Measurements from ENCODE around the gene CERS3. TPM values are rescaled to one million over a fixed set of nuclear protein-coding genes. Genes with fewer than 3 reads are reported as not detected.

Gene CERS3
- polyA plus RNA-seq, 3 donors = 0.04 TPM; not detected in 2

DNA sequence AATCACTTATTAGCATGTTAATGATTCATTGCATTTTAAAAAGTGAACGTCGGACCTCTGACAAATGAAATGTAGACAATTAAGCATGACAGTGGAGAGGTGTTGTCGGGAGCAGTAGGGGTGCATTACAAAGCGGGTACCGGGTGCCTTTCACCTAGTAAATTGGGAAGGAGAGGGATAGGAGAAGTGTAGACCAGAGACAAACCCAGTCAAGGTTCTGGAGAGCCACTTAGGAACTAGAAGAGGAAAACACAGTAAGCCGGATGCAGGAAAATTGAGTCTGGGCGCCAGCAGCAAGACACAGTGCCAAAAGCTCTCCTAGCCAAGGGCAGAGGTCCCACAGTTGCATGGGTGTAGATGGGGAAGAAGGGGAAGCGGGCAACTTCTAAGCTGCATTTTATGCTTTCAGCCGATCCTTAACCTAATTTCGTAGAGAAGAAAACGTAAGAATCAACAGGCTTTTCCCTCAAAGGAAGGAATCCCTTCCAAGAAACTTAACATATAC lies 3.1 kb upstream of the CERS3 start:
- no peak overlapping the region for H3K4me2 ChIP-seq (replicated peaks; ENCODE audit: extremely low read depth, low read length, poor library complexity, severe bottlenecking)
- 91% methylated on average over 6 of the region's 11 CpGs for WGBS (ENCODE audit: insufficient coverage)
- peaks cover 17% of the 10 kb centered on the region for H3K4me1 Mint-ChIP-seq

DNA sequence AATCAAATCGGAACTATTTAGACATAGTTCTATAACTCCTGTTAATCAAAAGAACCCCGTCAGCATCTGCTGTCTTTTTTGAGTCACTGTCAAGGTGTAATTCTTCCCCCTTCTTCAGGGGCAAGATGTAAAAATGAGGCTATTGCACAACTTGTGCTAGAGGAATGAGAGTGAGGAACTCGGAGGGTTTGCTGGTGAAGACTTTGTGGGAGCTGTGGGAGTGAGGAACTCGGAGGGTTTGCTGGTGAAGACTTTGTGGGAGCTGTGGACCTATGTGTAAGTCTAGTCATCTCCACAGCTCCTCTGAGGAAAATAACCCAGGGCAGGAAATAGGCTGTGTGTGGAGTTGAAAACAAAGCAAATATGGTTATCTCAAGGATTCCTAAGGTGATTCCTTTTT lies 2.5 kb upstream of the CERS3 start:
- Mint-ChIP-seq H3K9me3 (peaks cover 0 to 10% (median 0%) of the 10 kb centered on the region in 7 donors), H3K27me3 (ENCODE audit: low read depth in 3 of 3) (peaks cover 20 to 26% (median 24%) of the 10 kb centered on the region in 3 donors), H3K4me3 (peak overlapping the region in 1 of 2 donors; percentile 44), H3K36me3 (peaks cover 0 to 1% of the 10 kb centered on the region in 2 donors), H3K4me1 (peaks cover 11% of the 10 kb centered on the region), H3K27ac (peak overlapping the region in 2 of 7 donors; percentile 6 to 13)
- no peak overlapping the region for H3K4me2 ChIP-seq (replicated peaks; ENCODE audit: extremely low read depth, low read length, poor library complexity, severe bottlenecking)
- H3K4me1 ChIP-seq (ENCODE audit: control insufficient read depth in 1 of 2, insufficient read depth in 2 of 2, low read length in 2 of 2) = peaks cover 19 to 20% of the 10 kb centered on the region in 2 donors
- WGBS (ENCODE audit: insufficient coverage) = 0% methylated on average over 2 of the region's 4 CpGs
- no peak overlapping the region for H2AFZ ChIP-seq (ENCODE audit: insufficient read depth, low read depth, low read length, poor library complexity, severe bottlenecking)
- H3K27me3 ChIP-seq (ENCODE audit: control insufficient read depth in 2 of 2, insufficient read depth in 2 of 2, low read length in 2 of 2) = peaks cover 2 to 3% of the 10 kb centered on the region in 2 donors
- H3K79me2 ChIP-seq (ENCODE audit: insufficient read depth, low read length) = no peaks in the 10 kb centered on the region
- no peaks in the 10 kb centered on the region for H3K9me3 ChIP-seq (replicated peaks in 1 of 2; ENCODE audit: control insufficient read depth in 1 of 2, insufficient read depth in 1 of 2, low read length in 2 of 2)
- no peak overlapping the region for H3K4me3 ChIP-seq (replicated peaks in 1 of 3; ENCODE audit: low read depth in 2 of 3, low read length in 3 of 3)
- H3K9ac ChIP-seq (ENCODE audit: insufficient read depth, low read length, poor library complexity, severe bottlenecking) = no peak overlapping the region
- H4K20me1 ChIP-seq (ENCODE audit: insufficient read depth, low read length) = no peaks in the 10 kb centered on the region
- peak in 2 of 3 donors; percentile 23 to 34 for DNase-seq
- intact Hi-C loops (cut with micrococcal nuclease) = no loop called here
- H3K36me3 ChIP-seq (replicated peaks in 1 of 2; ENCODE audit: control insufficient read depth in 1 of 2, insufficient read depth in 2 of 2, low read length in 2 of 2) = no peaks in the 10 kb centered on the region
- TF ChIP-seq, protein P1, sequence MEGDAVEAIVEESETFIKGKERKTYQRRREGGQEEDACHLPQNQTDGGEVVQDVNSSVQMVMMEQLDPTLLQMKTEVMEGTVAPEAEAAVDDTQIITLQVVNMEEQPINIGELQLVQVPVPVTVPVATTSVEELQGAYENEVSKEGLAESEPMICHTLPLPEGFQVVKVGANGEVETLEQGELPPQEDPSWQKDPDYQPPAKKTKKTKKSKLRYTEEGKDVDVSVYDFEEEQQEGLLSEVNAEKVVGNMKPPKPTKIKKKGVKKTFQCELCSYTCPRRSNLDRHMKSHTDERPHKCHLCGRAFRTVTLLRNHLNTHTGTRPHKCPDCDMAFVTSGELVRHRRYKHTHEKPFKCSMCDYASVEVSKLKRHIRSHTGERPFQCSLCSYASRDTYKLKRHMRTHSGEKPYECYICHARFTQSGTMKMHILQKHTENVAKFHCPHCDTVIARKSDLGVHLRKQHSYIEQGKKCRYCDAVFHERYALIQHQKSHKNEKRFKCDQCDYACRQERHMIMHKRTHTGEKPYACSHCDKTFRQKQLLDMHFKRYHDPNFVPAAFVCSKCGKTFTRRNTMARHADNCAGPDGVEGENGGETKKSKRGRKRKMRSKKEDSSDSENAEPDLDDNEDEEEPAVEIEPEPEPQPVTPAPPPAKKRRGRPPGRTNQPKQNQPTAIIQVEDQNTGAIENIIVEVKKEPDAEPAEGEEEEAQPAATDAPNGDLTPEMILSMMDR (IDR thresholded peaks at IDR 0.05) = no peak
- no peak overlapping the region for H3K27ac ChIP-seq (ENCODE audit: low read depth in 1 of 2, low read length in 2 of 2)

More for the DNA sequence above, 3.1 kb upstream of the CERS3 start:
- Histone ChIP-seq H3K79me2 (ENCODE audit: insufficient read depth, low read length) (no peaks in the 10 kb centered on the region), H3K9me3 (replicated peaks in 1 of 2; ENCODE audit: control insufficient read depth in 1 of 2, insufficient read depth in 1 of 2, low read length in 2 of 2) (no peaks in the 10 kb centered on the region), H3K36me3 (replicated peaks in 1 of 2; ENCODE audit: control insufficient read depth in 1 of 2, insufficient read depth in 2 of 2, low read length in 2 of 2) (no peaks in the 10 kb centered on the region), H4K20me1 (ENCODE audit: insufficient read depth, low read length) (no peaks in the 10 kb centered on the region), H3K27ac (ENCODE audit: low read depth in 1 of 2, low read length in 2 of 2) (no peak overlapping the region), H3K4me1 (ENCODE audit: control insufficient read depth in 1 of 2, insufficient read depth in 2 of 2, low read length in 2 of 2) (peaks cover 26 to 27% of the 10 kb centered on the region in 2 donors), H3K27me3 (ENCODE audit: control insufficient read depth in 2 of 2, insufficient read depth in 2 of 2, low read length in 2 of 2) (peaks cover 2 to 3% of the 10 kb centered on the region in 2 donors), H3K4me3 (replicated peaks in 1 of 3; ENCODE audit: low read depth in 2 of 3, low read length in 3 of 3) (no peak overlapping the region), H2AFZ (ENCODE audit: insufficient read depth, low read depth, low read length, poor library complexity, severe bottlenecking) (no peak overlapping the region), H3K9ac (ENCODE audit: insufficient read depth, low read length, poor library complexity, severe bottlenecking) (no peak overlapping the region)
- intact Hi-C loops (cut with micrococcal nuclease) = no loop called here
- peaks cover 0 to 10% (median 0%) of the 10 kb centered on the region in 7 donors for H3K9me3 Mint-ChIP-seq
- no peak for DNase-seq
- H3K36me3 Mint-ChIP-seq = no peaks in the 10 kb centered on the region
- peak overlapping the region in 1 of 2 donors; percentile 33 for H3K4me3 Mint-ChIP-seq
- H3K27ac Mint-ChIP-seq = peak overlapping the region in 1 of 7 donors; percentile 7
- H3K27me3 Mint-ChIP-seq (ENCODE audit: low read depth in 3 of 3) = peaks cover 20 to 26% (median 24%) of the 10 kb centered on the region in 3 donors
- TF ChIP-seq, protein P1 (IDR thresholded peaks at IDR 0.05) = no peak
